Fibroblast of mammary gland (primary cell): ENCODE measurements around the gene SHISA9.

Experiments
- DNase-seq: peaks from one replicate; pipeline ENCODE4 v3.0.0-alpha.2; 2010; ENCODE audit warnings: low read depth
- H3K4me3 ChIP-seq: 2 replicates; pipeline ENCODE4 v1.5.1; 2011; ENCODE audit warnings: low read depth, mild to moderate bottlenecking, low read length, moderate library complexity; ENCODE audit not compliant: control insufficient read depth
- TF ChIP-seq, protein P1 (sequence below): conservative IDR thresholded peaks from 2 replicates; pipeline ENCODE4 v1.5.1; 2011; ENCODE audit warnings: low read depth, low read length, inconsistent platforms; ENCODE audit not compliant: control insufficient read depth, insufficient read depth

SHISA9 gene

GRCh38 chr16:13039526-13039925 is 138.1 kb downstream of the SHISA9 start:
- TF ChIP-seq, protein P1, sequence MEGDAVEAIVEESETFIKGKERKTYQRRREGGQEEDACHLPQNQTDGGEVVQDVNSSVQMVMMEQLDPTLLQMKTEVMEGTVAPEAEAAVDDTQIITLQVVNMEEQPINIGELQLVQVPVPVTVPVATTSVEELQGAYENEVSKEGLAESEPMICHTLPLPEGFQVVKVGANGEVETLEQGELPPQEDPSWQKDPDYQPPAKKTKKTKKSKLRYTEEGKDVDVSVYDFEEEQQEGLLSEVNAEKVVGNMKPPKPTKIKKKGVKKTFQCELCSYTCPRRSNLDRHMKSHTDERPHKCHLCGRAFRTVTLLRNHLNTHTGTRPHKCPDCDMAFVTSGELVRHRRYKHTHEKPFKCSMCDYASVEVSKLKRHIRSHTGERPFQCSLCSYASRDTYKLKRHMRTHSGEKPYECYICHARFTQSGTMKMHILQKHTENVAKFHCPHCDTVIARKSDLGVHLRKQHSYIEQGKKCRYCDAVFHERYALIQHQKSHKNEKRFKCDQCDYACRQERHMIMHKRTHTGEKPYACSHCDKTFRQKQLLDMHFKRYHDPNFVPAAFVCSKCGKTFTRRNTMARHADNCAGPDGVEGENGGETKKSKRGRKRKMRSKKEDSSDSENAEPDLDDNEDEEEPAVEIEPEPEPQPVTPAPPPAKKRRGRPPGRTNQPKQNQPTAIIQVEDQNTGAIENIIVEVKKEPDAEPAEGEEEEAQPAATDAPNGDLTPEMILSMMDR, result no peak
- H3K4me3 ChIP-seq, result no peak overlapping the region
- DNase-seq, result no peak

DNA sequence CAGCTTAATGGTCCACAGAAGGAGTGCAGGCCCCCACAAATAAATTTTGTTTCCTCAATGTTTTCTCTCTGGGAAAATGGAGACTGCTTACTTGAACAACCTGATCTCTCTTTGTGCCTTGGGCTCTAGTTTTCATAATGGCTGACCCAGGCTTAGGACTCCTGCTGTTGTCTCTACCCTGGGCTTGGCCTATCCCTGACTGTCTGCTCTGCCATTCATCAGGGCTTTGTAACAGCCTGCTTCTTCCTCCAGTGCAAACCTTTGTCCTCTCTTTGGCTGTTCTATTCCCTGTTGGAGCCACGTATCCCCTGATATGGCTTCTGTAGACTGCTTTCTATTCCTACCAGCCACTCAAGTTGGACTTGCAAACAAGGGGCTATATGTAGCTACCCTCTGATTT is 139.8 kb downstream of the SHISA9 start:
- H3K4me3 ChIP-seq, result no peak overlapping the region
- TF ChIP-seq, protein P1, result no peak
- DNase-seq, result no peak

DNA sequence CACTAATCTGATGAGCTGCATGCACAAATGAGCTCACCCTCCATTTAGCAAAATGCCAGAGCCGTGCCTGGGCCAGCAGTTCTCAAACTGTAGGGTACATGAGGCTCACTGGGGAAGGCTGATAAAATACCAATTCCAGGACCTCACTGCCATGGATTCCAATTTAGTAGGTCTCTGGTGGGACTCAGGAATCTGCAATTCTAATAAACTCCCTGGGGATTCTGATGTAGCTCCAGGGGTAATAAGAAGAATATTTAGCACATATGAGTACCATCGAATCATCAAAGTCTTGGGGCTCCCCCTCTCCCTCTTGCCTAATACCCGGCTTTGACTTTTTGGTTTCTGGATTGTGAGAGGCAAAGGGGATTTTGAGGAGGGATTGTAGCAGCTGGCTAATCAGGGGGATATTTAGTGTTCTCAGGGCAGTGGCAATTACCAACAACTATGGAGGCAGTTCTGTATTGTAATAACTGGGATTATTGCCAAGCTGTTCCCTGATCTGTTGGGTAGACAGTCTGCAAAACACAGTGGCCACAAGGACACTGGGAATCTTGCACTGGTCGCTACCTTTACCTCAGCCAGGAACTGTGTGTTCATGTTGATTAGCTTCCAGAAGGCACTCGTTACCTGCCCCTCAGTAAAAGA is 140.4 kb downstream of the SHISA9 start:
- H3K4me3 ChIP-seq, result no peak overlapping the region
- no peak for DNase-seq
- TF ChIP-seq, protein P1, result no peak

DNA sequence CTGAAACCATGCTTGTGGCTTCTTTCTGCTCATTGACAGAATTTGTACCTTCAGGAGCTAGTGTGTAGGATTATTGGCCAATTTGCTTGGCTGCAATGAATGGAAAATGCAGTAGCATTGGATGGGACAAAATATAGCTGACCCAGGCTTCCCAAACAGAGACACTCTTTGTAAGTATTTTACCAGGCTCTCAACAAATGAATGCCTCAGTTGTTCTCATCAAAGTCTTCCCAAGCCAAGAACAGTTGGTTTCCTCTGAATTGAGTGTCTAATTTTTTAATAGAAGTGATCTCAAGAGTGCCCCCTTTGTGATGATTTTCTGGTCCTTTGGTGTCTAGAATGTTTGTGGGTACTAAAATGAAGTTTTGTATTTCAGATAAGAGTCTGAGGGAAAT is 140.9 kb downstream of the SHISA9 start:
- DNase-seq, result no peak
- H3K4me3 ChIP-seq, result no peak overlapping the region
- TF ChIP-seq, protein P1, result no peak

DNA sequence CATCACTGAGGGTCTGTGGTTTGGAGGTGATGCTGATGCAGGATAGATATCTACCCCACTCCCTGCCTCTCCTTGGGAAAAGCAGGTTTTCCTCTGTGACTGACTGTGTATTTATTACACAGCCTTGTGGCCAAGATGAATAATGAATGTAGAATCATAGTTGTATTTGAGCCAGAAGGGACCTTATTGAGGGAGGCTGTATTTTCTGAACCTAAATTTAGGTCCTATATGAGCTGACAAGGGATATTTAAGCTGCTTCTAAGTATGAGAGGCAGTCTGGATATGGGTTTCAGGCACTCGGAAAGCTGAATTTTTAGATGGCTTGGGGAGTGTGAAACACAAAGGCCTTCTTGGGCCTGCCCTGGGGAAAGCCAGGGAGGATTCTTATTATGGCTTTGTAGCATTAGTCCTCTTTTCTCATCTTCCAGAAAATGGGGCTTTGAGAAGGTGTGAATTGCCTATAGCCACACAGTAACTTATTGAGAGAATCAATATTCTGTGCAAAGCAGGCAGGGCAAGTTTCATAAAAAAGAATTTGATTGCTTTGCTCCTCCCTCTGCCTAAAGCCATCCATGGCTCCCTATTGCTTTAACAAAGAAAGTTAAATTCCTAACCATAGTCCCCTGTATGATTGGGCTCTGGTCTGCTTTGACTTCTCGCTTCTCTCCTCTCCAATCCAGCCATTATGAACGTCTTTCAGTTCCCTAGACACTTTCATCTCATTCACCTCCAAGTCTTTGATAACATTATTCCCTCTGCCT is 144.8 kb downstream of the SHISA9 start:
- TF ChIP-seq, protein P1, result no peak
- no peak overlapping the region for H3K4me3 ChIP-seq
- DNase-seq, result no peak

DNA sequence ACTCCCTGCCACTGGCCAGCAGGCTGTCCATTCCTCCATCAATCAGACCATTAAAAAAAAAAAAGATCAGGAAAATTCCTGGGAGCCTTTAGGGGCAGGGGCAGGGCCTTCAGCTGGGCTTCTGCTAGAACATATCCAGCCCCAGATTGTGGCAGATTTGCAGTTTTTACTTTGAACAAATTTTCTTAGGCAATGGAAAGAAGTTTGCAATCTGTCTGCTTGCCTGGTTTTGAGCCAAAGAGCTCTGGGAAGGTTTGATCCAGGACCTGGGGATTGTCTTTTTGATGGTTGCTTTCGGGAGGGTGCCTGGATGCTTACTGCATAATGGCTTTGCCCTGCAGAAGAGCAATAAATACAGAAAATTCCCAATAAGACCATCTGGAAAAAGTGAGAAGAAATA is 145.9 kb downstream of the SHISA9 start:
- no peak overlapping the region for H3K4me3 ChIP-seq
- TF ChIP-seq, protein P1, result no peak
- DNase-seq, result no peak

DNA sequence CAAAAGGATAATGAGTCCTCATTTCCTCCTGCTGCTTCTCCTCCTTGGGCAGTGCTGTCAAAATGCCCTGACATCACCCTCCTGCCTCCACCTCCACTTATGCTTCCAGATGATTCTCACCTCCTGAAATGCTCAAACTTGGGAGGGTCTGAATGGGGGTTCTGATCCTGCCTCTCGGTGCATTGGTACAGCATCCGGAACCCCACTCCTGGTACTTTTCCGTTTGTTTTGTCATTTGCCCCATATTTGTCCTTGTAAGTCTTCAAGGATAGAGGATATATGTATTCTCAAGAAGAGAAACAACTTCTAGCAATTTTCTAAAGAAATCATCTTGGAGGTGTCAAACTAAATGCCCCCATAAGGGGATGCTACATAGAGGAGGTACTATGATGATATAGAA is 148.3 kb downstream of the SHISA9 start:
- TF ChIP-seq, protein P1, result no peak
- no peak for DNase-seq

More for the DNA sequence above, 148.3 kb downstream of the SHISA9 start:
- no peak overlapping the region for H3K4me3 ChIP-seq
